COR-L47 (cell line): ENCODE results near the gene CROCC2.

Experiments used
- DNase-seq: peaks from one replicate; lab custom pipeline; 2025; lab: John Stamatoyannopoulos, UW

Gene CROCC2

DNA sequence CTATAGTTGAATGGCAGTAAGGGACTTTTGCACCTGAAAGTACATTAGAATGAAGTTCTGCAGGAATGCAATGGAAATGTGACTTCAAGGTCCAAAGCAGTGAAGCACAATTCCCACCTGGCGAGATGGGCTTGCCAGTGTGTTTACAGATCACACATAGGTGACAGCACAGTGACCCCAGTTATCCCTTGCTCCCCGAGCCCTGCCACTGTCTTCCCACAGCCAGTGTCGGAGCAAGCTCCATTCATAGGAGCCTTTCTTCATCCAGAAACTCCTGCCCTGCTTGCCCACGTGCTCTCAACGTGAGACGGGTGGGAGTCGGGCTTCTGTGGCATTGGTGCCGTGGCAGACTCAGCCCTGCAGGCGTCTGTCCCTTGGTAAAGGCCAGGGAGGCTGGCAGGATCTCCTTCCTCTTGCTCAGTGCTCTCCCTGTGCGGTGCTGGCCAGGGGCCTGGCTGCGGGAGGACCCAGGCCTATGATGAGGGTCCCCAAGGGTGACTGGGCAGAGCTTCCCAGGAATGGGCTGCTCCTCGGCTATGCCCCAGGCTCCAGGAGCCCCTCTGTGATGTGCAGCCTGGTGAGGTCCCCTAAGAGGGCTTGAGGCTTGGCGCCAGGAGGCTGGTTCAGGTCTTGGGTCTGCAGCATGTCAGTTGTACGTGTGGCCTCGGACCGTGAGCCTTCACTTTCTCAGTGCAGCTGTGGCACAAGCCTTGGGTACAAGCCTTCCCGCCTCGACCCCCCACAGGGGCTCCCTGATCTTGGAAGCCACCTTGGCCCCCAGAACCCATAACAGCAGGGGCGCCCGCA is 132.4 kb downstream of the CROCC2 start:
- DNase-seq, result no peak

DNA sequence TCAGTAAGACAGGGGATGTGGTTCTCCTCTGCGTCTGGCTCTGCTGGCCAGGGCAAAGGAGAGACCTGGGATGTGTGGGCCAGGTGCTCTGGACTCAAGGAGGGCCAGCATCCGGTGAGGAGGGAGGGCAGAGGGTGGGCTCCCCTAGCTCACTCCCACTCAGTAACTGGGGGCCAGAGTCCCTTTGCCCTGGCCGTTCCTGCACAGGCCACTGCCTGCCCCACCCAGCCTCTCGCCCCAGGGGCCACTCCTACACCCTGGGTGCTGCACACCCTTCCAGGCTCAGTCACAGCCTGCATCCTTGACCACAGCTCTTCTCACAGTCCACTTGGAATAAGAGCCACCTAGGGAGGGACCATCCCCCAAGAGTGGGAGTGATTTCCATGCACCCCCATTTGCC is 133.3 kb downstream of the CROCC2 start:
- no peak for DNase-seq

DNA sequence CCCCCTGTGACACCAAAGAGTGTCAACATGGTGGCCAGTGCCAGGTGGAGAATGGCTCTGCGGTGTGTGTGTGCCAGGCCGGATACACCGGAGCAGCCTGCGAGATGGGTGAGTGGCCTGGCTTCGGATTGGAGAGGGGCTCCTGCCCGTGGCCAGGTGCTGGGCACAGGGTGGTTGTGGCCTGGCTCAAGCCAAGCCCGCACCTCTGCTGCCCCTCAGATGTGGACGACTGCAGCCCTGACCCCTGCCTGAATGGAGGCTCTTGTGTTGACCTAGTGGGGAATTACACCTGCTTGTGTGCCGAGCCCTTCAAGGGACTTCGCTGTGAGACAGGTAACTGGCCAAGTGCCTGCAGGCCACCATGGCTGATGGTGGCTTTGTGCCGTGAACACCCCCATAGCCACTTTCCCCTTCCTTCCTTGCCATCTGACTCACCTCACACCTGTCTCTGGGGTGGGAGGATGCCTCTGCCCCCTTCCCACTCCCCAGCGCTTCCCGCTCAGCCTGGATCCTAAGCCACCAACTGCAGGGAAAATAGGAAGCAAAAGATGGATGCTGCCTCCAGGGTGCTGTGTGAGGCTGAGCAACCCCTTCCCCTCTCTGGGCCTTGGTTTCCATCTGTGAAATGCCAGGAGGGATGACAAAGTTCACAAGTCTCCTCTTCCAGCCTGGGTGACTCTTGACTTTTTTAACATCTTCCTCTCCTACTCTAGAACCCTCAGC is 134.1 kb downstream of the CROCC2 start:
- no peak for DNase-seq

DNA sequence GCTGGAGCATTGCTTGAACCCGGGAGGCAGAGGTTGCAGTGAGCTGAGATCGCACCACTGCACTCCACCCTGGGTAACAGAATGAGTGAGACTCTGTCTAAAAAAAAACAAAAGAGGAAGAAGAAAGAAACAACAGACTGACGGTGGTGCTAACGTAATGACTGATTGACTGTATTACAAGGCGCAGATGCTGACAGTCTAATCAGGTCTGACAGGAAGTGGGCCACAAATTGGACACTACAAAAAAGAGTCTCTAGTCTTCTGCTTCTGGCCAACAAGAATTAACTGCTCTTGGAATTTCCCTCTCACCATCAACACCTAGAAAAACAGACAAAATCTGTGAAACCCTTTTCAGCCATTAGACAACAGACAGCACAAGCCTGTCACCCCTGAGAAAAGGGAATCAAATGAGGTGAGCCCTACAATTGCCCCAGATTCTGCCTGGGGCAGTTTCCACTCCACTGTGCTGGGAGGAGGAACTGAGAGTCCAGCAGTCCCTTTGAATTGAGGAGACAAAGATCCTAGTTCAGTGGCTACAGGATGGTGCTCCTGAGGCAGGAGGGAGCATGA is 135.5 kb downstream of the CROCC2 start:
- no peak for DNase-seq
